Common myeloid progenitor, CD34-positive (primary cell): Measurements from ENCODE around the gene ELOVL2.
"Not testable (repeated sequence)": the region's sequence is repeated elsewhere in the genome, so short reads cannot be mapped to it uniquely, and the experiment has no call there.

ENCODE experiments used
- CTCF ChIA-PET: fragments of 350-600 bp; sonication (Branson Sonifier 250); formaldehyde crosslinking; loops from one replicate; lab custom pipeline; 2021; ENCODE audit warnings: antibody characterized with exemption; lab: Charles Lee
- POLR2A ChIA-PET: fragments of 350-600 bp; sonication (Branson Sonifier 250); formaldehyde crosslinking; loops from one replicate; lab custom pipeline; 2021; ENCODE audit warnings: antibody characterized with exemption; lab: Charles Lee
- DNase-seq, 3 donors: peaks; one replicate each; pipeline versions ENCODE4 v3.0.0 to v3.0.0-alpha.2; 2013
- H3K27ac ChIP-seq, 2 experiments: 1 replicate in 1 of 2; 2 replicates in 1 of 2; pipeline ENCODE4 v1.7.0; 2013; ENCODE audit warnings: inconsistent platforms in 2 of 2, low read length in 2 of 2, mild to moderate bottlenecking in 2 of 2, low read depth in 1 of 2, moderate library complexity in 1 of 2; ENCODE audit not compliant: severe bottlenecking in 2 of 2, insufficient read depth in 1 of 2, poor library complexity in 1 of 2
- H3K27me3 ChIP-seq, 5 experiments: replicated peaks in 2 of 5; 1 replicate in 3 of 5; 2 replicates in 2 of 5; pipeline versions ENCODE4 v1.6.1 to v1.7.0; 2013; ENCODE audit warnings: low read length in 4 of 5, mild to moderate bottlenecking in 2 of 5, moderate library complexity in 2 of 5, inconsistent platforms in 1 of 5; ENCODE audit not compliant: insufficient read depth in 5 of 5, control insufficient read depth in 4 of 5
- H3K36me3 ChIP-seq, 4 experiments: 1 replicate in 2 of 4; 2 replicates in 2 of 4; pipeline versions ENCODE4 v1.6.1 to v1.7.0; 2013; ENCODE audit warnings: low read length in 3 of 4, control low read depth in 1 of 4, mild to moderate bottlenecking in 1 of 4; ENCODE audit not compliant: control insufficient read depth in 4 of 4, insufficient read depth in 4 of 4
- H3K4me1 ChIP-seq, 4 experiments: 1 replicate in 3 of 4; 2 replicates in 1 of 4; pipeline versions ENCODE4 v1.6.1 to v1.7.1; 2013; ENCODE audit warnings: low read length in 3 of 4, mild to moderate bottlenecking in 3 of 4, control low read depth in 1 of 4, inconsistent platforms in 1 of 4, moderate library complexity in 1 of 4; ENCODE audit not compliant: control insufficient read depth in 4 of 4, insufficient read depth in 4 of 4; ENCODE audit errors: control extremely low read depth in 1 of 4
- H3K4me3 ChIP-seq, 7 experiments: 1 replicate in 4 of 7; 2 replicates in 3 of 7; pipeline versions ENCODE4 v1.5.1 to v1.7.0; 2013; ENCODE audit warnings: mild to moderate bottlenecking in 7 of 7, low read length in 6 of 7, moderate library complexity in 6 of 7, inconsistent platforms in 2 of 7, low read depth in 2 of 7, control low read depth in 1 of 7; ENCODE audit not compliant: insufficient read depth in 4 of 7, control insufficient read depth in 1 of 7; ENCODE audit errors: extremely low read depth in 1 of 7
- H3K9me3 ChIP-seq, 5 experiments: 1 replicate in 4 of 5; 2 replicates in 1 of 5; pipeline versions ENCODE4 v1.6.1 to v1.7.1; 2013; ENCODE audit warnings: low read length in 4 of 5, mild to moderate bottlenecking in 2 of 5, inconsistent platforms in 1 of 5, low read depth in 1 of 5, moderate library complexity in 1 of 5; ENCODE audit not compliant: control insufficient read depth in 4 of 5, insufficient read depth in 2 of 5; ENCODE audit errors: control extremely low read depth in 1 of 5
- WGBS: methylation state at CpG from one replicate; pipeline ENCODE4 v1.1.5; 2013; ENCODE audit not compliant: insufficient coverage; 5-methylcytosine and 5-hydroxymethylcytosine counted together

ELOVL2 gene

DNA sequence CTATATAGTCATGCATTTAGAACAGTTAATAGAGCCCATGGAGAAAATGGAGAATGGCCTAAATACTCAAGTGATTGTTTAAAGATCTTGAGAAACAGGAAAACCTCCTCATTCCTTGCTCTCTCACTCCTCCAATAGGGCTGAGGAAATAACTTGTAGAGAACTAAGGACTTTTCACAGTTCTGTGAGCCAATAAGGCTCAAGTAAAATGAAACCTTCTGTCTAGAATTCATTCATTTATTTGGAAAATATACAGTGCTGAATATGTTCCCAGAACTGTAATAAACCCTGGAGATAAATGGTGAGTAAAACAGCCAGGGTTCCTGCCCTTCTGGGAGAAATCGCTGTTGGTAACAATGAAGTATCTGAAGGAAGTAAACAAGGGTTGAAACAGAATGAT is 35.3 kb downstream of the ELOVL2 start:
- Histone ChIP-seq H3K9me3 (no peaks in the 10 kb centered on the region), H3K36me3 (no peaks in the 10 kb centered on the region), H3K4me1 (no peaks in the 10 kb centered on the region), H3K27ac (no peak overlapping the region), H3K27me3 (peaks cover 0 to 7% (median 4%) of the 10 kb centered on the region in 5 experiments), H3K4me3 (no peak overlapping the region)
- ChIA-PET POLR2A (no interaction called here), CTCF (interaction anchor here (1.0 kb wide), 1 partner anchor 13 kb away, joined by 3 read pairs; no protein-coding TSS in a partner anchor)
- no peak for DNase-seq
- WGBS = no CpG with 5 or more reads among the region's 1 CpG

DNA sequence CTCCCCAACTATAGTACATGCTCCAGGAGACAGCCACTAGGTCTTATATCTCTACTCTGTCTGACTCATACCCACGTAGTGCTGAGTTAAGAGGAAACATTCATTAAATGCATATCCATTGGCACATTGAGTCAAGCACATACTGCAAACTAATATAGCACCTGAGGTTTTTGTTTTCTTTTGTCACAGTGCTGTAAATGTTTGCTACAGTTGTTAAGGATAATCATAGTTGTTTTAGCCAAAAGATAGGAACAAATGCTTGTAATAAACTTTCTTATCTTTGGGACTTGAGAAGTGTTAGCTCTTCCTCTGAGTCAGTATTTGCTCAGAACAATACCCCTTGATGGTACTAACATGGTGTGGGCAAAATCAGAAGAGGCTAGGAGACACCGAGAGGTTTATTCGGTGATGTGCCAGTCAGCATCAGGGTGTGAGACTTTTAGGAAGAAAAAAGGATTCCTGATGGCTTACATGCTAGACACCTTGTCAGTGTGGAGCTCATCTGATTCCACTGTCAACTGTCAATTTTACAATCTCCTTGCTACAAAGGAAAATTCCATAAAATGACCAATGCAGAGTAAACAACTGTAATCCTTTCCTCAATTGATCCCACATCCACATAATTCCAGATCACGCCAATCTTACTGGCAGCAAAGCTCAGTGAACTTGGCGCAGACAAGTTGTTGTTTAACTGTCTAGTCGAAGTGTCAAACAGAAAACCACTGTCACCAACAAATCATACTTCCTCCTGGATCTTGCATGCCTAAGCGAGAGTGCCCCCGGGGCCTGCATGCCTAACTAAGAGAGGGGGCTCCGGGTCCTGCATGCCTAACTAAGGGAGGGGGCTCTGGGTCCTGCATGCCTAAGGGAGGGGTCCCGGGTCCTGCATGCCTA is 36.1 kb downstream of the ELOVL2 start:
- 87% methylated on average over 7 of the region's 10 CpGs for WGBS

DNA sequence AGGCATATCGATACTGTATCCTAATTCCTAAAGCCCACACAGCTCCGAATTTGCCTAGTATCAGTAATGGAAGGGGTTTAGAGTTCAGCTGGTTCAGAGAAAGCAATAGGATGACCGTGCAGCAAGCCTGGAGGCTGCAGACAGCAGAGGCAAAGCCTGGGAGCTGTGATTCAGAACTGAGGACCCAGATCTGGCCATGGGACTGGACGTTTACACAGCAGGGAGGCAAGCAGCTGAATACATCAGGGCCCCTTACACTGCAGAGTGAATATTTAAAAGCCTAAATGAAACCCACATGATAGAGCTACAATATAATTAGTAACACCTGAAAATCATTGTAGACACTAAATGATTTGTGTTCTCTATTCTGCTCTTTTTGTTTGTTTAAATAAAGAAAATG is 38.0 kb downstream of the ELOVL2 start:
- no peaks in the 10 kb centered on the region for H3K9me3 ChIP-seq

More for the DNA sequence above, 36.1 kb downstream of the ELOVL2 start:
- ChIA-PET POLR2A (no interaction called here), CTCF (no interaction called here)
- Histone ChIP-seq H3K4me3 (no peak overlapping the region), H3K36me3 (no peaks in the 10 kb centered on the region), H3K9me3 (no peaks in the 10 kb centered on the region), H3K27ac (no peak overlapping the region), H3K27me3 (peaks cover 0 to 7% (median 4%) of the 10 kb centered on the region in 5 experiments), H3K4me1 (no peaks in the 10 kb centered on the region)
- DNase-seq = no peak

DNA sequence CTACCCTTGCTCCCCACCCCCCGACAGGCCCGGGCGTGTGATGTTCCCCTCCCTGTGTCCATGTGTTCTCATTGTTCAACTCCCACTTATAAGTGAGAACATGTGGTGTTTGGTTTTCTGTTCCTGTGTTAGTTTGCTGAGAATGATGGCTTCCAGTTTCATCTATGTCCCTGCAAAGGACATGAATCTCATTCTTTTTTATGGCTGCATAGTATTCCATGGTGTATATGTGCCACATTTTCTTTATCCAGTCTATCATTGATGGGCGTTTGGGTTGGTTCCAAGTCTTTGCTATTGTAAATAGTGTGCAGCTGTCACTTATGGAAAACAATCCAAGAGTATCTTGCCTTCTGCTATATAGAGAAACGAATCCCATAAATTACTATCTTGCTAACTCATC is 40.8 kb downstream of the ELOVL2 start:
- CTCF ChIA-PET = interaction anchor here (1.0 kb wide), 1 partner anchor 12 kb away, joined by 3 read pairs; no protein-coding TSS in a partner anchor
- WGBS = no CpG with 5 or more reads among the region's 5 CpGs
- H3K9me3 ChIP-seq, H3K4me3 ChIP-seq, POLR2A ChIA-PET, H3K36me3 ChIP-seq, H3K27me3 ChIP-seq, H3K27ac ChIP-seq, DNase-seq, H3K4me1 ChIP-seq: not testable (repeated sequence)

More for the DNA sequence above, 38.0 kb downstream of the ELOVL2 start:
- 99% methylated on average over 4 of the region's 4 CpGs for WGBS
- ChIA-PET CTCF (no interaction called here), POLR2A (no interaction called here)
- H3K4me1 ChIP-seq = no peaks in the 10 kb centered on the region
- H3K36me3 ChIP-seq = no peaks in the 10 kb centered on the region
- DNase-seq = no peak
- peaks cover 0 to 4% (median 0%) of the 10 kb centered on the region in 5 experiments for H3K27me3 ChIP-seq
- H3K27ac ChIP-seq = no peak overlapping the region
- no peak overlapping the region for H3K4me3 ChIP-seq

DNA sequence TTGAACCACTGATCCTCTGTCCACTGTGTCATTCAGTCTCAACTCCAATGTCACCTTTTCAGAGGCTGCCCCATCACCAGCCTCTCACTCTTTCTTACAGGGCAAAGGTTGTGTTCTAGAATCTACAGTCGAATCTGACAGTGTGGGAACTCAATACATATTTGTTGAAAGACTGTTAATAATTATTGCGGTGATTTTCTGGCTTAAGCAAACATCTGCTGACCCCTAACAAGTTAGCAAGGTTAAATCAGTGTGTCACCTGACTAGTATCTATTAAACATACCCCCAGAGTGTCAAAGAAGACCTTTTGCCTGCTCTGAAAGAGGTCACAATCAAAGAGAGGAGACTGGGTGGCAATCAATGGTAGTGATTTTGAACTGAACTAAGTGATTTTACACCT is 41.9 kb downstream of the ELOVL2 start:
- DNase-seq = no peak
- WGBS = no CpG with 5 or more reads among the region's 2 CpGs
- no peaks in the 10 kb centered on the region for H3K4me1 ChIP-seq
- ChIA-PET CTCF (interaction anchor here (1.0 kb wide), 1 partner anchor 11 kb away, joined by 3 read pairs; no protein-coding TSS in a partner anchor), POLR2A (no interaction called here)
- H3K4me3 ChIP-seq = no peak overlapping the region
- H3K27ac ChIP-seq = no peak overlapping the region
- H3K36me3 ChIP-seq = no peaks in the 10 kb centered on the region
- H3K27me3 ChIP-seq = peaks cover 0 to 4% (median 0%) of the 10 kb centered on the region in 5 experiments
- H3K9me3 ChIP-seq = no peaks in the 10 kb centered on the region

DNA sequence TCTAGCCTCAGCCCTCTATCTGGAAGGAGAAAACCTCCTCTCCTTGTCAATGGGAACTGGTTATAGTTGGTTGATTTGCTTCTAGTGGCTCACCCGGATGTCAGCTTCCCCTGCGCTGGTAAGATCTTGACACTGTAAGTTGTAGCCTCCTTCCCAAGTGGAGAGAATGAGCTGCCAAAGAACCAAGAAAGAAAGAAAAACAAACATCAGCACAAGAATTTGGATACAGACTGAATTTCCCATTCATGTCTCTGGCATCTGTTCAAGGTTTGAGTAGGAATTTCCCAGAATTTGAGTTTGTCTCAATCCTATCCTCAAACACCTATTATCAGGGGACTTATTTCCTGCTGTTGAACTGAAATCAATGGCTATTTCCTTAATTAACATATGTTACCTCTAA is 44.1 kb downstream of the ELOVL2 start:
- no peak for DNase-seq
- POLR2A ChIA-PET = no interaction called here
- CTCF ChIA-PET = no interaction called here
- Histone ChIP-seq H3K36me3 (no peaks in the 10 kb centered on the region), H3K4me3 (no peak overlapping the region), H3K4me1 (no peaks in the 10 kb centered on the region), H3K27me3 (peaks cover 0 to 4% (median 0%) of the 10 kb centered on the region in 5 experiments), H3K27ac (no peak overlapping the region), H3K9me3 (no peaks in the 10 kb centered on the region)
- 100% methylated on average over 2 of the region's 2 CpGs for WGBS

DNA sequence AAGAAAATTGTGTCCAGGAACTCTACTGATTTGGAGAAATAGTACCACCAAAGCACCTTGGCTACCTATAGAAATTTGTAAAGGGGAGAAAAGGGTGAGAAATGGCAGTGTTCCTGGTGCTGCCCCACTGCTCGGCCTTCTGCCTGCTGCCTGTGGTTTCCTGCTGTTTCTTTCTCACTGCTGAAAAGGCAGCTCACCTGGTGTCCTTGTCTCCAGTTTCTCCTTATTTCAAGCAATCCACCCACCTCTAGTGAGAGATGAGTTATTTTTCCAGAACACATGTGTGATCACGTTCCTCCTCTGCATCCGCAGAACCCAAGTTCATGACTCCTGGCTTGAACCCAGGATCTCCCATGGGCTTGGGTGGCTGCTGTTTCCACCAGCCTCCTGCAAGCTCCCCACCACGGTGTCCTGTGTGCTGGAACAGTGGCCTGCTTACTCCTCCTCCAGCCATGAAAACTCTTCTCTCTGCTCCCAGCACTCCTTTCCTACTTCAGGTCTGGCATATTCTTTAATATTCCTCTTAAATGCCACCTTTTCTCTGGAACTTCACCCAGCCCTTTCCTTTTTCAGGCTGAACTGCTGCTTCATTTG is 48.9 kb downstream of the ELOVL2 start:
- Histone ChIP-seq H3K36me3 (no peaks in the 10 kb centered on the region), H3K4me1 (no peaks in the 10 kb centered on the region), H3K27ac (no peak overlapping the region), H3K27me3 (no peaks in the 10 kb centered on the region), H3K9me3 (no peaks in the 10 kb centered on the region), H3K4me3 (no peak overlapping the region)
- no peak for DNase-seq
- ChIA-PET POLR2A (no interaction called here), CTCF (no interaction called here)
- 93% methylated on average over 3 of the region's 4 CpGs for WGBS
